Measurements from ENCODE around the gene BABAM2.

GRCh38 chr2:27996156-27996922, 105.8 kb downstream of the BABAM2 start:
- TF ChIP-seq EZH2 (IDR thresholded peaks at IDR 0.05) (no peak), CTCF (IDR thresholded peaks at IDR 0.05) (no peak)

Measured in neural progenitor cell (in vitro differentiated cells).